ENCODE data around the gene FCF1. TPM values are rescaled to one million over a fixed set of nuclear protein-coding genes. Genes with fewer than 3 reads are reported as not detected.

The FCF1 gene, protein sequence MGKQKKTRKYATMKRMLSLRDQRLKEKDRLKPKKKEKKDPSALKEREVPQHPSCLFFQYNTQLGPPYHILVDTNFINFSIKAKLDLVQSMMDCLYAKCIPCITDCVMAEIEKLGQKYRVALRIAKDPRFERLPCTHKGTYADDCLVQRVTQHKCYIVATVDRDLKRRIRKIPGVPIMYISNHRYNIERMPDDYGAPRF
- total RNA-seq, result 10 to 100 TPM; 72.1 to 72.5 TPM

DNA sequence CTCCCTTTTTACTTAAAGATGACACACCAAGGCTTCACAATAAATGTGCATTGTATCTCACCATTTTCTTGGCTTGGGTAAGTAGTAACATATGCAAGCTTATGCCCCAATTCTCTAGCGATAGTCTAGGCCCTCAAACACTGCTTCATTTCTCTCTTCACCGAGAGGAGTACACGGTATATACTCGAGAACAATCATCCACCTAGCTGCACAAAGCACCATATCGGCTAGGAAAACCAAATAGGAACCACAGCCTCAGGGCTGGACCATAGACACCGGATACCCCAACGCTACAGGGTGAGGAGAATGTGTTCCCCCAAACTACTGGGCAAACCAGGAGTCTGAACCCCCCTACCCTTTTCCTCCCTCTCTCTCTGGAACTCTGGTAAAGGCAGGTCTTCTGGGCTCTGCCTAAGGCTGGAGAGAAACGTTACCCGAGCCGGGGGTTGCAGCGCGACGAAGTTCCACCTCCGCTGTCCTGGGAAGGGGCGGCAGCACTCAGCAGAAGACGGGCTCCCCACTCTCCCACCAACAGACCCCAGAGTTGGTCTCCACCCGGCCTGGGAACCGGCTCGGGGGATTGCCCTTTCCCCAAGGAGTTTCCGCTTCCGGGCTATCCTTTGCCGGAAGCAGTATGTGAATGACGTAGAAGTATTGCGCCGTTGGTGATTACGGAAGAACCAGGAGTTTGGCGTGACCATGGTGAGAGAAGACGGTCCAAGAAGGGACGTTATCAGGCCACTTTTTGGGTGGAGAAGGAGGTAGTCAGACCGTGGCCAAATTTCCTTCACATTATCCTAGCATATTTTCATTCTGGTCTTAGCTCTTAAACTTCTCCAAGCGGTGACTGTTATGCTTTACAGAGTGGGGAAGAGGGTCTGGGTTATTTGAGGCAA, at the start of gene FCF1, which contains the start of gene AREL1:
Gene FCF1 (plus strand): TSS at position 646 of the 896 bp plus-strand sequence. CDS start 54 bp downstream, at position 700.
Gene AREL1 (minus strand): TSS at position 582 of the 896 bp plus-strand sequence. CDS start 27,465 bp downstream, outside the sequence.
- H3K4me3 Mint-ChIP-seq, result peak within 1 kb of the TSS; percentile 99
- H3K27ac Mint-ChIP-seq, result peak within 1 kb of the TSS; percentile 89
- intact Hi-C loops (cut with micrococcal nuclease), result loop anchor here (1.0 to 5.0 kb wide), 5 partner anchors 51 to 630 kb away; partner anchors contain the start of genes ALDH6A1, ISCA2, LIN52 and NPC2
- peaks cover 15% of the 10 kb centered on the region for H3K36me3 Mint-ChIP-seq
- no peaks in the 10 kb centered on the region for H3K27me3 Mint-ChIP-seq
- ChIA-PET POLR2A (interaction anchor here (0.9 kb wide), 1 partner anchor 50 kb away, joined by 4 read pairs; the partner anchor contains the start of gene YLPM1), CTCF (interaction anchor here (0.8 to 1.9 kb wide), 3 partner anchors 51 to 104 kb away, joined by 3 to 7 read pairs (median 5); partner anchors contain the start of gene LTBP2)
- peak; percentile 90 for DNase-seq
- H3K9me3 Mint-ChIP-seq, result no peaks in the 10 kb centered on the region
- H3K4me1 Mint-ChIP-seq (ENCODE audit: low read depth), result peaks cover 44% of the 10 kb centered on the region

DNA sequence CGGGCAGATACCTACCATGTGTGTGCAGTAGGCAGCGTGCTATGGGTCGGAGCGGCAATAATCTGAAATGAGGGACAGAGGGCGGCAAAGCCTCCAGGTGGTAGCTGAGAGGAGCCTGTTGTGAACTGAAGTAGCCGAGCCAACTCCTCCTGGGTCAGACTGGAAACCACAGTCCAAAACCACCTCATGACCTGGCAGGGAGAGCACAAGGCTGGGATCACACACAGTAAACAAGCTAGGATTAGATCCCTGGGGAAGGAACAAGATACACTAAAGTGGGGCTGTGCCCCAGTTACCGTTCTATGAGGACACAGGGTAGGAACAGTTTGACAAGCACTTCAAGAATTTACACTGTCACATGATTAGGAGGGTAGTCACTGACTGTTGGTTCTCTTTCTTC, 49.1 kb upstream of the FCF1 start:
- CTCF ChIA-PET, result no interaction called here
- intact Hi-C loops (cut with micrococcal nuclease), result no loop called here
- Mint-ChIP-seq H3K4me3 (no peak overlapping the region), H3K9me3 (no peaks in the 10 kb centered on the region), H3K4me1 (ENCODE audit: low read depth) (peaks cover 9% of the 10 kb centered on the region), H3K27me3 (no peaks in the 10 kb centered on the region), H3K27ac (no peak overlapping the region), H3K36me3 (peaks cover 43% of the 10 kb centered on the region)
- POLR2A ChIA-PET, result no interaction called here
- DNase-seq, result no peak

DNA sequence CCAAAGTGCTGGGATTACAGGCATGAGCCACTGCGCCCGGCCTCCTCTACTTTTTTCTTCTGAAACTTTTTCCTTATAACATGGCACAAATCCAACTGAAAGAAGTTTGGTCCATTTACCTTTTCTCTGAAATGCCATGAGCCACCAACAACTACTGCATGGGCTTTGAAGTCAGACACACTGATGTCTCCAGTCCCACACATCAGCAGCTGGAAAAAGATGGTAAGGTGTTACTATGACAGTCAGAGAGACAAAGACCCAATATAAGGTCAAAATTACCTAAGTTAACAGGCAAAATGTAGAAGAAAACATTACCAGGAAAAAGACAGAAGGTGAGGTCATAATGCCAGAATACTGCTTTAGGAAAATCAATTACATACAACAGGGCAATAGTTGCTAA, 48.2 kb upstream of the FCF1 start:
- intact Hi-C loops (cut with micrococcal nuclease), result no loop called here
- Mint-ChIP-seq H3K9me3 (no peaks in the 10 kb centered on the region), H3K4me1 (ENCODE audit: low read depth) (peaks cover 9% of the 10 kb centered on the region), H3K27ac (no peak overlapping the region), H3K36me3 (peaks cover 44% of the 10 kb centered on the region), H3K4me3 (no peak overlapping the region), H3K27me3 (no peaks in the 10 kb centered on the region)
- ChIA-PET CTCF (no interaction called here), POLR2A (no interaction called here)
- DNase-seq, result no peak

DNA sequence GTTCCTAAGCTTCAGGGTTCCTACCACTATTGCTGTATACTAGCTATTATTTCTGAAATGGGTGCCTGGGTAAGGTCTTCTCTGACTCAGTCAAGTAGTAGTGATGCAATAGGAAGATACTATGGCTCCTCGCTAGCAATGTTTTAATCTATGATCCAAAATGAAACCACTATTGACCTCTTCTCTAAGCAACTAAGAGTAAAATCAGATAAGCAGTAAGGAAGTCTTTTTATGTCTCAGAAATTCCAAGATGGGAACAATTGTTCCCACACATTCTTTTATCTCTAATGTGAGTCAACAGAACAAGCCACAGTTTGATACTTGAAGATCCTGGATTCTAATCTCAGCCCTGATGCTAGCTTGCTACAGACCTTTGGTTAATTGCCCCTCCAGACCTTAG, 45.2 kb upstream of the FCF1 start:
- H3K27me3 Mint-ChIP-seq, result no peaks in the 10 kb centered on the region
- DNase-seq, result no peak
- intact Hi-C loops (cut with micrococcal nuclease), result no loop called here
- peaks cover 57% of the 10 kb centered on the region for H3K36me3 Mint-ChIP-seq
- CTCF ChIA-PET, result interaction anchor here (0.7 to 2.9 kb wide), 6 partner anchors 8 to 194 kb away, joined by 3 to 10 read pairs (median 4); partner anchors contain the start of gene LTBP2
- H3K9me3 Mint-ChIP-seq, result no peaks in the 10 kb centered on the region
- POLR2A ChIA-PET, result no interaction called here
- peak overlapping the region; percentile 65 for H3K27ac Mint-ChIP-seq
- H3K4me1 Mint-ChIP-seq (ENCODE audit: low read depth), result peaks cover 9% of the 10 kb centered on the region
- no peak overlapping the region for H3K4me3 Mint-ChIP-seq

DNA sequence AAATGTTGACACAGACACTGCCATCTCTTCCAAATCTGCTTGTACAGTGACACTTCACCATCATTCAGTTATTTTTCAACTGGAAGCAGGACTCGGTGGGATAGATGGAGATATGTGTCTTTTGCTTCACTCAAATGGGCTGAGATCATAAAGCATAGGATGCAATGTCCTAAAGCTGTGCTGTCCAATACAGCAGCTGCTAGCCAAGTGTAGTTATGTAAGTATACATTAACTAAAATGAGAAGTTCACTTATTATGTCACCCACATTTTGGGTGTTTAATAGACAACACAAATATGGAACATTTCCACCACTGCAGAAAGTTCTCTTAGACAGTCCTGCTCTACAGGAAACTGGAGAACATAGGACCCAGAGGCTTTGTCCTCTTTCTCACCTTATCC, 43.7 kb upstream of the FCF1 start:
- intact Hi-C loops (cut with micrococcal nuclease), result no loop called here
- CTCF ChIA-PET, result interaction anchor here (0.7 to 2.9 kb wide), 2 partner anchors 60 to 203 kb away, joined by 3 to 10 read pairs; no protein-coding TSS in a partner anchor
- H3K9me3 Mint-ChIP-seq, result no peaks in the 10 kb centered on the region

DNA sequence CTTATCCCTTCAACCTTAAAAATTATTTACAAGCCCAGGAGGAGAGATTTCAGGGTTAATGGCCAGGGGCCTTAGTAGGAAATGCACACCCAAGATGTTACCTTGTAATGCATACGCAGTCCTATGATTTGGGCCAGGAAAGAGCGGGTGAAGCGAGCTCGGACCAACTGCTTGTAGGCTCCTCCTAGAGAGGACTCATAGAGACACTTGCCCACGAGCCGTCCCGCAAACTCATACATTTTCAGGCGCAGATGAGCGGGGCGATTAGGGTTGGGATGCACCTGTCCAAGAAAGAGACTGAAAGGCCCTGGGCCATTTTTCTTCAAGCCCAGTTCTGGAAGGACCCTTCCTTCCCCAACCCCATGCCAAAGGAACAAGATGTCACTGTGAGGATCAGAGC, 43.1 kb upstream of the FCF1 start:
- H3K4me1 Mint-ChIP-seq (ENCODE audit: low read depth), result peaks cover 9% of the 10 kb centered on the region
- CTCF ChIA-PET, result interaction anchor here (0.7 to 2.9 kb wide), 2 partner anchors 61 to 203 kb away, joined by 3 to 10 read pairs; no protein-coding TSS in a partner anchor

More for the DNA sequence above, 43.7 kb upstream of the FCF1 start:
- Mint-ChIP-seq H3K36me3 (peaks cover 55% of the 10 kb centered on the region), H3K4me3 (no peak overlapping the region), H3K27ac (no peak overlapping the region), H3K27me3 (no peaks in the 10 kb centered on the region), H3K4me1 (ENCODE audit: low read depth) (peaks cover 9% of the 10 kb centered on the region)
- POLR2A ChIA-PET, result no interaction called here
- DNase-seq, result no peak

DNA sequence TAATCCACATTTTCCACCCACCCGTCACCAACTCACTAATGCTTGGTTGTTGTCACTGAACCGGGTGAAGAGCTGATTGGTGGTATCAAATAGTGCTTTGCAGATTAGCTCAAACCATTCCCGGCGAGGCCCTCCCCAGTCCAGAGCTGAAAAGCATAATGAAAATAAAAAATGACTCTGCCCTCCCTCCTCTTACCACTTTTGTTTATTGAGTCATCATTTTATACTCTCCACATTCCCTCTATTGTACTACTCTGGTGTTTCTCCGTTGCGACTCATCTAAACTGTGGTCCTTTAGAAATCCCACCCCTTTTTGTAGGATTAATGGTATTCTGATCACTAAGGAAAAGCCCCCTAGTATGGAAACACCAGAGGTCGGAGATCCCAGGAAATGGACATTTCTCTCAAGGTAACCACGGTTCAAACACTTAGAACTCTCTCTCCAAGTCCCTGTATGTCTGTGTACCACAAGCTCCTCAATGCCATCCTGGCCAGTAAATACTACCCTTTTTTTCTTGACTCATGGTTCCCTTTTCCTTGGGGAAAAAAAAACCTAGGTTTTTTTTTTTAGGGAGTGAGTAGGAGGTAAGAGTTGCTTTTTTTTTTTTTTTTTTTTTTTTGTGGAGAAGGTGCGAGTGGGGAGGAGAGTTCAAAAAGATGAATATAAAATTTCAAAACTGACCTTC, 42.1 kb upstream of the FCF1 start:
- CTCF ChIA-PET, result interaction anchor here (2.0 kb wide), 1 partner anchor 133 kb away, joined by 5 read pairs; no protein-coding TSS in a partner anchor
- no peaks in the 10 kb centered on the region for H3K27me3 Mint-ChIP-seq
- H3K9me3 Mint-ChIP-seq, result no peaks in the 10 kb centered on the region
- peaks cover 59% of the 10 kb centered on the region for H3K36me3 Mint-ChIP-seq
- POLR2A ChIA-PET, result no interaction called here
- no peak overlapping the region for H3K27ac Mint-ChIP-seq
- peaks cover 9% of the 10 kb centered on the region for H3K4me1 Mint-ChIP-seq (ENCODE audit: low read depth)
- intact Hi-C loops (cut with micrococcal nuclease), result no loop called here
- no peak overlapping the region for H3K4me3 Mint-ChIP-seq
- no peak for DNase-seq

More for the DNA sequence above, 43.1 kb upstream of the FCF1 start:
- intact Hi-C loops (cut with micrococcal nuclease), result no loop called here
- H3K4me3 Mint-ChIP-seq, result no peak overlapping the region
- no peak overlapping the region for H3K27ac Mint-ChIP-seq
- peaks cover 57% of the 10 kb centered on the region for H3K36me3 Mint-ChIP-seq
- DNase-seq, result no peak
- POLR2A ChIA-PET, result no interaction called here
- no peaks in the 10 kb centered on the region for H3K27me3 Mint-ChIP-seq
- H3K9me3 Mint-ChIP-seq, result no peaks in the 10 kb centered on the region

DNA sequence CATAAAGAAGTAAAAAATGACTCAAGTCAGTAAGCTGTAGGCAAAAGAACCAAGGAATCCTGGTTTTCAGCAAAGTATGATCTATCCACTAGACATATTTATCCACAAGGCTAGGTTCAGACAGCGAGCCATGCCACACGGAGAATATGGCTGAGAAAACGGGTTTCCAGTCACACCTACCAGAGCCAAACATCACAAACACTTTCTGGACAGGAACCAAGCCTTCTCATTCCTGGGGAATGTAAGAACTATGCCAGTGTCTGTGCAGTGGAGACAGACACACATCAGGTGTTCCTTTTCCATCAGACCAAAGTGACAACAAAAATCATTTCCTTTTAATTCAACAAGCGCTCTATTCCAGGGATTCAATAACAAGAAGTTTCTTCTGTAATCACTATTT, 41.2 kb upstream of the FCF1 start:
- Mint-ChIP-seq H3K36me3 (peaks cover 61% of the 10 kb centered on the region), H3K4me3 (no peak overlapping the region), H3K9me3 (no peaks in the 10 kb centered on the region), H3K27ac (no peak overlapping the region), H3K4me1 (ENCODE audit: low read depth) (peaks cover 9% of the 10 kb centered on the region), H3K27me3 (no peaks in the 10 kb centered on the region)
- POLR2A ChIA-PET, result no interaction called here
- DNase-seq, result no peak
- intact Hi-C loops (cut with micrococcal nuclease), result no loop called here
- CTCF ChIA-PET, result interaction anchor here (1.1 to 2.0 kb wide), 2 partner anchors 122 to 132 kb away, joined by 3 to 5 read pairs; no protein-coding TSS in a partner anchor

DNA sequence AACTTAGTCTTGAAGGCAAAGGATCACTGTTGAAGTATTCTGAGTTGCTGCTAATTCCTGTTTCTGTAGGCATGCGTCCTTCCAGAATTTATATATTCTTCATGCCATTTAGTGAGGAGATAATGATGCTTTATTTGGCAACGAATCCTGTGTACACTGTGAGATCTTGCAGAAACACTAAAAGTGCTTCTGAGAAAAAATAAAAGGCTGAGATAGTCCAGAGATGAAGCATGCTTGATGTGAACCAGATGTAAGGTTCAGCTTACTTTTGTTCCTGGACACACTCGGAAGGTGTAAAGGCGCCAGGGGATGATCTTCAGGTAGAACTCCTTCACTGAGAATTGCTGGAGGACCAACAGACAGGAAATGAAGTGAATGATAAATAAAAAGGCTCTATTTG, 39.2 kb upstream of the FCF1 start:
- CTCF ChIA-PET, result no interaction called here
- POLR2A ChIA-PET, result no interaction called here
- no peaks in the 10 kb centered on the region for H3K9me3 Mint-ChIP-seq
- H3K4me3 Mint-ChIP-seq, result no peak overlapping the region
- peaks cover 46% of the 10 kb centered on the region for H3K36me3 Mint-ChIP-seq
- H3K27me3 Mint-ChIP-seq, result no peaks in the 10 kb centered on the region
- H3K27ac Mint-ChIP-seq, result no peak overlapping the region
- no peaks in the 10 kb centered on the region for H3K4me1 Mint-ChIP-seq (ENCODE audit: low read depth)
- no peak for DNase-seq
- intact Hi-C loops (cut with micrococcal nuclease), result no loop called here

DNA sequence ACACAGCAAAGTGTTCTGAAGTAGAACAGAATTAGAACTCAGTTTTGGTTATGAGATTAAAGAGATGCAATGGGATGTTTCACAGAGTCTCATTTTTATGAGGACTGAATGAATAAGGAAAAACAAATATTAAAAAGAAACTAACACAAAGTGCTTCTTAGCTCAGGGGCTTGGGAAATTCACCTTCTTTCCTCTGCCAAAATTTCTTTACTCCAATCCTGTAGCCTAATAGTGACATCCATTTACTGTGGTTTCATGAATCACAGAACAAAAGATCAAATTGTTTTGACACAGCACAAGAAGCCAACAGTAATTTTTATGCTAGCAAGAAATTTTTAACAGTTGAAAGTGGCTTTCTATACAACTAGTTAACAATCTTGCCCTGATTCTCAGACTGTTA, 37.7 kb upstream of the FCF1 start:
- Mint-ChIP-seq H3K9me3 (no peaks in the 10 kb centered on the region), H3K27ac (no peak overlapping the region), H3K36me3 (peaks cover 40% of the 10 kb centered on the region), H3K27me3 (no peaks in the 10 kb centered on the region), H3K4me3 (no peak overlapping the region), H3K4me1 (ENCODE audit: low read depth) (no peaks in the 10 kb centered on the region)
- CTCF ChIA-PET, result no interaction called here
- POLR2A ChIA-PET, result no interaction called here
- intact Hi-C loops (cut with micrococcal nuclease), result no loop called here
- no peak for DNase-seq

DNA sequence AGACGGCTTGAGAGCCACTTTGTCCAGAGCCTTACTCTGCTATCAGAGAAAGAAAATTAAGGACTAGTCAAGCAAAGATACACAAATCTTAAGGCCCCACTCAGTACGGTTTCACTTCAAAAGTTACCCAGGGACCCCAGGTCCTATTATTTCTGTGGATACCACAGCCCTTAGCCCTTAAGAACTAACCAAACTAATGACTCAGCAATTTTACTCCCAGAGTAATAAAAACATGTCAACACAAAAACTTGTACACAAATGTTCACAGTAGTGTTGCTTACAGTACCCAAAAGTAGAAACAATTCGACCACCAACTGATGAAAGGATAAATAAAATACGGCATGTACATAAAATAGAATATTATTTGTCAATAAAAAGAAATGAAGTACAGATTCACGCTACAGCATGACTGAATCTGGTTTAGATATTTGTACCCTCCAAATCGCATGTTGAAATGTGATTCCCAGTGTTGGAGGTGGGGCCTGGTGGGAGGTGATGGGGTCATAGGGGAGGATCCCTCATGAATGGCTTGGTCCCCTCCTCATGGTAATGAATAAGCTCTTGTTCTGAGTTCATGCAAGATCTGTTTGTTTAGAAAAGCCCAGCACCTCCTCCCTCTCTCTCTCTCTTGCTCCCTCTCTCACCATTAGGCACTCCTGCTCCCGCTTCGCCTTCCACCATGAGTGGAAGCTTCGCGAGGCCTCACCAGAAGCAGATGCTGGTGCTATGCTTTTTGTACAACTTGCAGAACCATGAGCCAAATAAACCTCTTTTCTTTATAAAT, 30.6 kb upstream of the FCF1 start:
- intact Hi-C loops (cut with micrococcal nuclease), result no loop called here
- peaks cover 10% of the 10 kb centered on the region for H3K36me3 Mint-ChIP-seq
- H3K4me3 Mint-ChIP-seq, result no peak overlapping the region
- H3K27me3 Mint-ChIP-seq, result no peaks in the 10 kb centered on the region
- ChIA-PET CTCF (no interaction called here), POLR2A (no interaction called here)
- no peak for DNase-seq
- H3K4me1 Mint-ChIP-seq (ENCODE audit: low read depth), result no peaks in the 10 kb centered on the region
- H3K9me3 Mint-ChIP-seq, result no peaks in the 10 kb centered on the region
- H3K27ac Mint-ChIP-seq, result no peak overlapping the region
